C4-2B (cell line): ENCODE data around the gene BMERB1.

ENCODE experiments used
- H3K27ac ChIP-seq: fragments of 450-650 bp; 2 replicates; pipeline ENCODE4 v1.5.1; 2017
- ZFX ChIP-seq: fragments of 450-650 bp; IDR thresholded peaks from 2 replicates; pipeline ENCODE4 v1.6.1; 2017
- TF ChIP-seq, protein P1 (sequence below): fragments of 450-650 bp; conservative IDR thresholded peaks from 2 replicates; pipeline ENCODE4 v1.5.1; 2017; ENCODE audit warnings: mild to moderate bottlenecking

BMERB1 gene

DNA sequence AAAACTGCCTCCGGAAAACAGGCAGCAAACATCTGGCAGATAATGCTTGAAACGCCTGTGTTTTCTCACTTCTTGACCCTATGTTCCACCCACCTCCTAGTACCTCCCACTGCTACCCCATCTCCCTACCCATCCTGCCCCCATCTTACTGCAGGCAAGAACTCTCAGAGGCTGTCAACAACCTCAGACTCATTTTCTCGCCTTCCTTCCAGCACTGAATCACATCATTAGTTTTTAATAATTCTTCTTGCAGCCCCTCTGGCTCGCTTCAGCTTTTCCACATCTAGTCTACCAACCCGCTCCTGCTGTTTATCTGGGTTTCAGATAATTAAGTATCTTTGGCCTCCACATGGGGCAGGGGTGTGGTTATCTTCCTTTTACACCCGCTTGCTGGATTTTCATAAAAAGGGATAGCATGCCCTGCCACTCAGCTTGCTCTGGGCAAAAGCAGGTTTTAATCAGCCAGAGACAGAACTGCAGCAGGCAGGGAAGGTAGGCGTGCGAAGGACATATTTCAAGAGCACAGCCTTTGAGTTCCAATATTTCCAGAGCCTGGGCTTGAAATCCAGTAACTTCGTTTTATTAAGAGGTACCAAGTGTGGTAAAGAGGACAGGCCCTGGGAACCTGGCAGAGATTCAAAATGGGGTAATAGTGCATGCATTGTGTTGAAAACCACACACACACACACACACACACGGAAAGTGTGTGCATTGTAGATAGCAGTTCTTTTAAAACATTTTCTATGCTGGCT lies 87.5 kb downstream of the BMERB1 start:
- H3K27ac ChIP-seq = no peak overlapping the region
- TF ChIP-seq ZFX = no peak

DNA sequence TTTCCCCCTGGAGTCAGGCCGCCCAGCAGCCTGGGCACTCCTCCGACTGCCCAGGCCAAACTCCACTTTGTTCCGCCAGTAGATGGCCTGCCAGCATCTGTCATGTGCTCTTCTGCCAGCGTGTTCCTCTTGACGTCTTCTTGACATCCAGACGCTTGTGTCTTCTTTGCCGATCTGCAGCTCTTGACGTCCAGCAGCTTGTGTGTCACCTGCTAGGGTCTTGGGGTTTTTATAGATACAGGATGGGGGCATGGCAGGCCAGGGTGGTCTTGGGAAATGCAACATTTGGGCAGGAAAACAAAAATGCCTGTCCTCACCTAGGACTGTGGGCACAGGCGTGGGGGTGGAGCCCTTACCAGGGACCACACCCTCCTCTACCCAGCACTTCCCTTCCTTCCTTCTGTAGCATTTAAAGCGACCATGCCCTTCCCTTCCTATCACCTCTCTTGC lies 88.7 kb downstream of the BMERB1 start:
- TF ChIP-seq, protein P1, sequence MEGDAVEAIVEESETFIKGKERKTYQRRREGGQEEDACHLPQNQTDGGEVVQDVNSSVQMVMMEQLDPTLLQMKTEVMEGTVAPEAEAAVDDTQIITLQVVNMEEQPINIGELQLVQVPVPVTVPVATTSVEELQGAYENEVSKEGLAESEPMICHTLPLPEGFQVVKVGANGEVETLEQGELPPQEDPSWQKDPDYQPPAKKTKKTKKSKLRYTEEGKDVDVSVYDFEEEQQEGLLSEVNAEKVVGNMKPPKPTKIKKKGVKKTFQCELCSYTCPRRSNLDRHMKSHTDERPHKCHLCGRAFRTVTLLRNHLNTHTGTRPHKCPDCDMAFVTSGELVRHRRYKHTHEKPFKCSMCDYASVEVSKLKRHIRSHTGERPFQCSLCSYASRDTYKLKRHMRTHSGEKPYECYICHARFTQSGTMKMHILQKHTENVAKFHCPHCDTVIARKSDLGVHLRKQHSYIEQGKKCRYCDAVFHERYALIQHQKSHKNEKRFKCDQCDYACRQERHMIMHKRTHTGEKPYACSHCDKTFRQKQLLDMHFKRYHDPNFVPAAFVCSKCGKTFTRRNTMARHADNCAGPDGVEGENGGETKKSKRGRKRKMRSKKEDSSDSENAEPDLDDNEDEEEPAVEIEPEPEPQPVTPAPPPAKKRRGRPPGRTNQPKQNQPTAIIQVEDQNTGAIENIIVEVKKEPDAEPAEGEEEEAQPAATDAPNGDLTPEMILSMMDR = peak; percentile 29
- no peak for TF ChIP-seq ZFX
- no peak overlapping the region for H3K27ac ChIP-seq

DNA sequence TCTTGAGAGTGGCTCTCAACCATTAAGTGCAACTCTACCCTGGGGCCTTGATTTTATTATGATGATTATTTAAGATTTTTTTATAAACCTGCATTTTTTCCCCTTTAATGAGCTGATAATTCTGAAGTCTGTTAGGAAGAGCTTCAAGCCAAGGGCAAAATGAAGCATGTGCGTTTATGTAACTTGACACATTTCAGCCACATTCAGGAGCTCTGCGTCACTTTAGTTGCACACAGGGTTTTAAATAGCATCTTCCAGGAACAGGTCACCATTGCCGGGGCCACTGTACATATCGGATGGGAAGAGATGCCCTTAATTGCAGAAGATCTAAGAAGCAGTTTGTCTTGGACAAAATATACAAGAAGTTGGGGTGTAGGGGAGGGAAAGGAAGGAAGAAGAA lies 89.6 kb downstream of the BMERB1 start:
- no peak overlapping the region for H3K27ac ChIP-seq
- TF ChIP-seq, protein P1 = no peak
- no peak for TF ChIP-seq ZFX

DNA sequence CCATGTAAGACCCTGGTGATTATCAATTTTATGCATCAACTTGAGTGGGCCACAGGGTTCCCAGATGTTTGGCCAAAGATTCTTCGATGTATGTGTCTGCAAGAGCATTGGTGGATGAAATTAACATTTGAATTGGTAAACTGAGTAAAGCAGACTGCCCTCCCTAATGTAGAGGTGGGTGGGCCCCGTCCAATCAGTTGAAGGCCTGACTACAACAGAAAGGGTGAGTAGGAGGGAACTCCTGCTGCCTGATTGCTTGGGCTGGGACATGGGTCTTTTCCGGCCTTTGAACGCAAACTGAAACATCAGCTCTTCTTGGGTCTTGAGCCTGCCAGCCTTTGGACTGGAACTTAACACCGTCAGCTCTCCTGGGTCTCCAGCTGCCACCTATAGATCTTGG lies 90.6 kb downstream of the BMERB1 start:
- no peak for TF ChIP-seq ZFX
- TF ChIP-seq, protein P1 = no peak
- no peak overlapping the region for H3K27ac ChIP-seq

DNA sequence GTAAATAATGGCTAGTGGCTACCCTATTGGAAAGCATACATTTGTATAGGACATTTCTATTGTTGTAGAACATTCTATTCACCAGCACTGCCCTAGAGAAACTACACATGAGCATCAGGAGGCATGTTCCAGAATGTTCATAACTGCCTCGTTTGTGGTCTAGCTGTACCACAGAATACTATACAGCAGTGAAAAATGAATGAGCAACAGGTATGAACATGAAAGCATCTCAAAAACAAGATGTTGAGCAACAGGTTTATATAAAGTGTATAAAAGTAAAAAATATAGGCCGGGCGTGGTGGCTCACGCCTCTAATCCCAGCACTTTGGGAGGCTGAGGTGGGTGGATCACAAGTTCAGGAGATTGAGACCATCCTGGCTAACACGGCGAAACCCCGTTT lies 91.7 kb downstream of the BMERB1 start:
- H3K27ac ChIP-seq = no peak overlapping the region
- TF ChIP-seq ZFX = no peak

DNA sequence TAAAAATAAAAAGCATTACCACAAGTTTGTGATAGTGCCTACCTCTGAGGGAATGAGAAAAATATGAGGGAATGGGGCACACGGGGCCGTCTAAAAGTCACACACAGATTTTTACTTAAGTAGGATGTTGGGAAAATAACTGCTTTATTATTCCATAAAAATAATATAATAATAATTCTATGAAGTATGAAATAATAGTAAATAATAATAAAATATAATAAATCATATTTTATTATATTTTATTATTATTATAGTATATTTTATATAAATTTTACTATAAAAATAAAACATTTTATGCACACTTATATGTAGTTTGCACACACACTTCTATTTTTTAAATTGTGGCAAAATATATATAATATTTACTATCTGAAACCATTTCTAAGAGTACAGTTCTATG lies 92.3 kb downstream of the BMERB1 start:
- no peak for TF ChIP-seq ZFX
- TF ChIP-seq, protein P1 = no peak
- H3K27ac ChIP-seq = no peak overlapping the region

DNA sequence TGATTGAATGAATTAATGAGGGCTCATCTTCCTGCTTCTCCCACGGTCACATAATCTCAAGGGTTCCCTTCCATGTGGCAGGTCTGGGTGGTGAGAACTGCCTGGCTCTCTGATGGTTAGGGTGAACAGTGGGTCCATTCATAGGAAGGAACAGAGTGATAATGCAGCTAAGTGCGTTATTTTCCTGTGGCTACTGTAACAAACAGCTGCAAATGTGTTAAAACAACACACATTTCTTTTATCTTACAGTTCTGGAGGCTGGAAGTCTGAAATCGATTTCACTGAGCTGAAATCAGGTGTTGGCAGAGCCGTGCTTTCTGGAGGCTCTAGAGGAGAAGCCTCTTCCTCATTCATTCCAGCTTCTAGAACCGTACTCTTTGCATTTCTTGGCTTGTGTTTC lies 95.3 kb downstream of the BMERB1 start:
- no peak for TF ChIP-seq ZFX
- TF ChIP-seq, protein P1 = no peak
- H3K27ac ChIP-seq = no peak overlapping the region

DNA sequence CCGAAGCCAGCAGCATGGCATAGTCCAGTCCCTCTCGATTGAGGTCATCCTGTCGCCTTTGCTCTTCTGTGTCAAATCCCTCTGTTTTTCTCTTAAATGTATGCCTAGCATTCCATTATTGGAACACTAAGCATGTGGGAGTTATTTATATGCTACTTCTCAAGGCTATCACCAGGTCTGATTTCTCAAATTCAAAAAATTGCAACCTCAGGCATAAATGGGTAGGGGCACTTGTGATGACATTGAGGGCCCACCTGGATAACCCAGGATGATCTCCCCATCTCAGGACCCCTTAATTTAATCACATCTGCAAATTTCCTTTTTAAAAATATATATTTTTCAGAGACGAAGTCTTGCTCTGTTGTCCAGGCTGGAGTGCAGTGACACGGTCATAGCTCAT lies 95.7 kb downstream of the BMERB1 start:
- H3K27ac ChIP-seq = no peak overlapping the region
- TF ChIP-seq ZFX = no peak
- TF ChIP-seq, protein P1 = no peak
